GM23248 (cell line): ENCODE results near the gene FLT1.

Experiments
- EZH2 ChIP-seq: fragments of 200-600 bp; sonication (generic); IDR thresholded peaks from 2 replicates; pipeline ENCODE4 v1.6.1; 2018; ENCODE audit warnings: antibody characterized with exemption, mild to moderate bottlenecking; ENCODE audit not compliant: insufficient read depth, poor library complexity, severe bottlenecking
- EZH2phosphoT487 ChIP-seq: fragments of 200-600 bp; sonication (generic); IDR thresholded peaks from 2 replicates; pipeline ENCODE4 v1.6.1; 2018; ENCODE audit warnings: antibody characterized with exemption, moderate library complexity, mild to moderate bottlenecking, low read depth; ENCODE audit not compliant: insufficient read depth

DNA sequence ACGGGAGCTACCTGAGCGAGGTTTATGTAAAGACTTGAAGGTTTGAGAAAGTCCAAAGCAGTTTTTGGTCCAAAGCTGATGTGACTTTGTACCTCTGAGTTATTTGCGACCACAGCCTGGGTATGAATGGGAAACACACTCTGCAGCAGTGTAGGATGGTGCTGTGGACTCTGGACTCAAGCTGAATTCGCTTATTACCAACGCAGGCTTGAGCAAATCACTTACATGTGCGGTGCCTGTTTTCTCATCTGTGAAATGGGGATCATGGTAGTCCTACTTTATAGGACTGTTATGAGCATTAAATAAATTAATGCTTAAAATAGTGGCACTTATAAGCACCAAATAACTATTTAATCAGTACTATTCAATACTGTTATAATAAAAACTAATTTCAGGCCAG, 180.0 kb downstream of the FLT1 start:
- TF ChIP-seq EZH2 (no peak), EZH2phosphoT487 (no peak)
